Nephron progenitor cell (in vitro differentiated cells): Measurements from ENCODE around the gene IMPDH1.
A peak's percentile ranks its signal among the peaks of the same experiment; 100 is the strongest.

ENCODE experiments used
- DNase-seq: peaks from one replicate; pipeline ENCODE4 v3.0.0; 2021
- H3K27ac Mint-ChIP-seq: 2 replicates; pipeline ENCODE4 v1.8.0; 2021; ENCODE audit warnings: mild to moderate bottlenecking, moderate library complexity, mixed read lengths
- H3K27me3 Mint-ChIP-seq: 2 replicates; pipeline ENCODE4 v1.8.0; 2021; ENCODE audit warnings: mild to moderate bottlenecking, low read depth, mixed read lengths; ENCODE audit not compliant: poor library complexity
- H3K36me3 Mint-ChIP-seq: 2 replicates; pipeline ENCODE4 v1.8.0; 2021; ENCODE audit warnings: low read depth, mixed read lengths
- H3K4me1 Mint-ChIP-seq: 2 replicates; pipeline ENCODE4 v1.8.0; 2021; ENCODE audit warnings: mixed read lengths
- H3K4me3 Mint-ChIP-seq: 2 replicates; pipeline ENCODE4 v1.8.0; 2021; ENCODE audit warnings: mild to moderate bottlenecking, moderate library complexity, mixed read lengths
- H3K9me3 Mint-ChIP-seq: 2 replicates; pipeline ENCODE4 v1.8.0; 2021; ENCODE audit warnings: mild to moderate bottlenecking, moderate library complexity, mixed read lengths
- TF ChIP-seq, protein P1 (sequence below): fragments of 200-600 bp; sonication (generic); IDR thresholded peaks from 2 replicates; pipeline ENCODE4 v1.5.0; 2021; ENCODE audit warnings: antibody characterized with exemption

The IMPDH1 gene

DNA sequence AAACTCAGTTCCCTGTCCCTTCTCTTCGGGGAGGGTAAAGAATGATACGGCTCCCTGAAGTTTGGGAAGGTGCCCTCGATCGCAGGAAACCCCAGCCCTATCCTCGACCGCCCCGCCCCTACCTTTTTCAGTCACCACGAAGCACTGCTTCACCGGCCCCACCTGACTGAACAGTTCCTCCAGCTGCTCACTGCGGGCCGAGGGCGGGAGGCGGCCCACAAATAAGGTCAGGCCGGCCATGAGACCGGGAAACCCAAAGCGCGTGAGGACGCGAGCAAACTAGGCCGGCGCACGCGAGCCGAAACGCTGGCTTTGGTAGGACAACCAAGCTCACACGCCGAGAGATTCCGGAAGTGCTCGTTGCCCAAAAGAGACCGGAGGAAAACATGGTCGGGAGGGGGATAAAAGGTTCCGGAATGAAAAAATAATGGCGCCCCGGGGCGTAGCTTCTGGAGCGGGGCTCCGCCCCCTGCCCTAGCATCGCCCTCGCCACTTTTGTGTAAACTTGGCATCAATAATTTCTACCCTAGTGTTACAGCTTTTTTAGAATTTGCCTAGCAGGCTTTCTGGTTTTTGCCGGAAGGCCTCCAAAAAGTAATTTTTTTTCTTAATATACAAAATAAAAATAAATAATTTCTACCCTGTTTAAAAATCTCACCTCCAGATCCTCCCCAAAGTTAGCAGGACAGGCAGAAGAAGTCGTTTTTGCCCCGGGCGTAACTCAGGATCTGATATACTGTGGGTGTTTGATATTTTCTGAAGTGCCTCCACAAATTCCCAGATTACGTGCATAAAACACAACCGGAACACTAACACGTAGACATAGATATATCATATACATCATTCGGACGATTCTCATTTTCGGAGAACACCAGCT lies 66.0 kb downstream of the IMPDH1 start, which contains the start of gene RBM28:
RBM28 (minus strand) TSS at position 355 of the 877 bp plus-strand sequence; CDS start at position 240, 115 bp downstream.
- TF ChIP-seq, protein P1, sequence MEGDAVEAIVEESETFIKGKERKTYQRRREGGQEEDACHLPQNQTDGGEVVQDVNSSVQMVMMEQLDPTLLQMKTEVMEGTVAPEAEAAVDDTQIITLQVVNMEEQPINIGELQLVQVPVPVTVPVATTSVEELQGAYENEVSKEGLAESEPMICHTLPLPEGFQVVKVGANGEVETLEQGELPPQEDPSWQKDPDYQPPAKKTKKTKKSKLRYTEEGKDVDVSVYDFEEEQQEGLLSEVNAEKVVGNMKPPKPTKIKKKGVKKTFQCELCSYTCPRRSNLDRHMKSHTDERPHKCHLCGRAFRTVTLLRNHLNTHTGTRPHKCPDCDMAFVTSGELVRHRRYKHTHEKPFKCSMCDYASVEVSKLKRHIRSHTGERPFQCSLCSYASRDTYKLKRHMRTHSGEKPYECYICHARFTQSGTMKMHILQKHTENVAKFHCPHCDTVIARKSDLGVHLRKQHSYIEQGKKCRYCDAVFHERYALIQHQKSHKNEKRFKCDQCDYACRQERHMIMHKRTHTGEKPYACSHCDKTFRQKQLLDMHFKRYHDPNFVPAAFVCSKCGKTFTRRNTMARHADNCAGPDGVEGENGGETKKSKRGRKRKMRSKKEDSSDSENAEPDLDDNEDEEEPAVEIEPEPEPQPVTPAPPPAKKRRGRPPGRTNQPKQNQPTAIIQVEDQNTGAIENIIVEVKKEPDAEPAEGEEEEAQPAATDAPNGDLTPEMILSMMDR, result no peak
- H3K36me3 Mint-ChIP-seq, result peaks cover 9% of the 10 kb centered on the region
- peak within 1 kb of the TSS; percentile 99 for H3K27ac Mint-ChIP-seq
- peak; percentile 84 for DNase-seq
- H3K9me3 Mint-ChIP-seq, result no peaks in the 10 kb centered on the region
- peaks cover 35% of the 10 kb centered on the region for H3K4me1 Mint-ChIP-seq
- peaks cover 6% of the 10 kb centered on the region for H3K27me3 Mint-ChIP-seq
- peak within 1 kb of the TSS; percentile 88 for H3K4me3 Mint-ChIP-seq
